Karpas-422 (cell line): ENCODE measurements around the gene HERPUD1. TPM values are rescaled to one million over a fixed set of nuclear protein-coding genes. Genes with fewer than 3 reads are reported as not detected.
A peak's percentile ranks its signal among the peaks of the same experiment; 100 is the strongest.

Source experiments
- DNase-seq: peaks from one replicate; pipeline ENCODE4 v3.0.0-alpha.2; 2015
- H2AFZ ChIP-seq: fragments of 200-600 bp; sonication (generic); 2 replicates; pipeline ENCODE4 v1.6.1; 2014; ENCODE audit warnings: antibody characterized with exemption, low read length, mixed read lengths
- H3K27ac ChIP-seq: fragments of 200-600 bp; sonication (generic); 2 replicates; pipeline ENCODE4 v1.5.1; 2014; ENCODE audit warnings: mild to moderate bottlenecking, low read length, moderate library complexity
- H3K27me3 ChIP-seq: fragments of 200-600 bp; sonication (generic); 2 replicates; pipeline ENCODE4 v1.6.1; 2014; ENCODE audit warnings: low read length, mixed read lengths
- H3K36me3 ChIP-seq: fragments of 200-600 bp; sonication (generic); 2 replicates; pipeline ENCODE4 v1.6.1; 2014; ENCODE audit warnings: low read length, mixed read lengths; ENCODE audit not compliant: insufficient read depth
- H3K4me1 ChIP-seq: fragments of 200-600 bp; sonication (generic); 2 replicates; pipeline ENCODE4 v1.6.1; 2014; ENCODE audit warnings: mild to moderate bottlenecking, low read length, mixed read lengths
- H3K4me2 ChIP-seq: fragments of 200-600 bp; sonication (generic); 2 replicates; pipeline ENCODE4 v1.6.1; 2014; ENCODE audit warnings: low read length, low read depth, mild to moderate bottlenecking; ENCODE audit not compliant: poor library complexity, severe bottlenecking
- H3K4me3 ChIP-seq: fragments of 200-600 bp; sonication (generic); 2 replicates; pipeline ENCODE4 v1.5.1; 2014; ENCODE audit warnings: mild to moderate bottlenecking, antibody characterized with exemption, low read length, mixed read lengths
- H3K79me2 ChIP-seq: fragments of 200-600 bp; sonication (generic); 2 replicates; pipeline ENCODE4 v1.6.1; 2014; ENCODE audit warnings: mild to moderate bottlenecking, low read length, mixed read lengths
- H3K9ac ChIP-seq: fragments of 200-600 bp; sonication (generic); 2 replicates; pipeline ENCODE4 v1.6.0; 2014; ENCODE audit warnings: low read length
- H3K9me2 ChIP-seq: fragments of 200-600 bp; sonication (generic), shearing (Covaris generic); replicated peaks from 2 replicates; pipeline ENCODE4 v1.6.0; 2014; ENCODE audit warnings: mild to moderate bottlenecking, low read length, moderate library complexity; ENCODE audit not compliant: insufficient read depth
- H3K9me3 ChIP-seq: fragments of 300-700, 200-600 bp; sonication (generic); 2 replicates; pipeline ENCODE4 v1.6.1; 2014; ENCODE audit warnings: low read length, mixed read lengths
- H4K20me1 ChIP-seq: fragments of 200-600 bp; sonication (generic); 2 replicates; pipeline ENCODE4 v1.6.1; 2014; ENCODE audit warnings: mild to moderate bottlenecking, antibody characterized with exemption, low read length, low read depth; ENCODE audit not compliant: insufficient read depth
- total RNA-seq: library from RNA; depleted of rRNA; stranded (reverse); fragments of >200 nt; shearing (Covaris generic); gene quantifications from 2 replicates; pipeline ENCODE4 v1.2.3, GENCODE V29; 2014; ENCODE audit warnings: low replicate concordance

HERPUD1 gene
- total RNA-seq, 1 experiment from 2014 or later: 112 TPM

GRCh38 chr16:56964243-56965148 lies 32.6 kb downstream of the HERPUD1 start:
- Histone ChIP-seq H3K79me2 (no peaks in the 10 kb centered on the region), H3K4me2 (no peak overlapping the region), H3K9ac (no peak overlapping the region; the same call in 1 of the 2 replicates), H3K27ac (peak overlapping the region; percentile 38), H4K20me1 (no peaks in the 10 kb centered on the region), H3K4me3 (no peak overlapping the region), H2AFZ (peak overlapping the region; percentile 38; the same call in 1 of the 2 replicates), H3K9me3 (no peaks in the 10 kb centered on the region), H3K4me1 (peaks cover 20% of the 10 kb centered on the region), H3K9me2 (no peaks in the 10 kb centered on the region), H3K27me3 (no peaks in the 10 kb centered on the region), H3K36me3 (no peaks in the 10 kb centered on the region)
- DNase-seq: peak; percentile 98

GRCh38 chr16:56965149-56966092 lies 33.5 kb downstream of the HERPUD1 start:
- Histone ChIP-seq H4K20me1 (no peaks in the 10 kb centered on the region), H3K4me3 (no peak overlapping the region), H3K9ac (peak overlapping the region; percentile 10; the same call in 1 of the 2 replicates), H3K27ac (peak overlapping the region; percentile 38), H2AFZ (peak overlapping the region; percentile 39; the same call in 1 of the 2 replicates), H3K4me1 (peaks cover 23% of the 10 kb centered on the region), H3K9me2 (no peaks in the 10 kb centered on the region), H3K79me2 (no peaks in the 10 kb centered on the region), H3K27me3 (no peaks in the 10 kb centered on the region), H3K9me3 (no peaks in the 10 kb centered on the region), H3K36me3 (no peaks in the 10 kb centered on the region), H3K4me2 (no peak overlapping the region)
- DNase-seq: no peak

GRCh38 chr16:56966093-56966475 lies 34.1 kb downstream of the HERPUD1 start:
- Histone ChIP-seq H3K4me2 (no peak overlapping the region), H4K20me1 (no peaks in the 10 kb centered on the region), H3K27me3 (no peaks in the 10 kb centered on the region), H3K4me3 (no peak overlapping the region), H2AFZ (peak overlapping the region; percentile 39; the same call in 1 of the 2 replicates), H3K27ac (0 out of 2 replicates have a peak overlapping the region, but pooled peaks have one; percentile 38), H3K9me2 (no peaks in the 10 kb centered on the region), H3K9ac (peak overlapping the region; percentile 10; the same call in 1 of the 2 replicates), H3K4me1 (peaks cover 29% of the 10 kb centered on the region), H3K79me2 (no peaks in the 10 kb centered on the region), H3K36me3 (no peaks in the 10 kb centered on the region), H3K9me3 (no peaks in the 10 kb centered on the region)
- DNase-seq: no peak

- Histone ChIP-seq H3K4me3 (no peak overlapping the region), H3K4me1 (peaks cover 46% of the 10 kb centered on the region), H3K9me3 (no peaks in the 10 kb centered on the region), H3K36me3 (no peaks in the 10 kb centered on the region), H3K9me2 (no peaks in the 10 kb centered on the region), H3K4me2 (no peak overlapping the region), H3K27me3 (no peaks in the 10 kb centered on the region), H2AFZ (no peak overlapping the region), H3K79me2 (no peaks in the 10 kb centered on the region), H3K9ac (no peak overlapping the region), H3K27ac (no peak overlapping the region), H4K20me1 (no peaks in the 10 kb centered on the region)
- DNase-seq: no peak
Observed at GRCh38 chr16:56967733-56968132, 35.8 kb downstream of the HERPUD1 start.

- no peak overlapping the region for H3K4me3 ChIP-seq
- H3K4me2 ChIP-seq: no peak overlapping the region
- H3K36me3 ChIP-seq: no peaks in the 10 kb centered on the region
- H3K9me2 ChIP-seq: no peaks in the 10 kb centered on the region
- H3K79me2 ChIP-seq: no peaks in the 10 kb centered on the region
- H4K20me1 ChIP-seq: no peaks in the 10 kb centered on the region
- no peak for DNase-seq
- no peaks in the 10 kb centered on the region for H3K9me3 ChIP-seq
- no peak overlapping the region for H3K27ac ChIP-seq
- H3K9ac ChIP-seq: no peak overlapping the region
- no peak overlapping the region for H2AFZ ChIP-seq
- peaks cover 62% of the 10 kb centered on the region for H3K4me1 ChIP-seq
- no peaks in the 10 kb centered on the region for H3K27me3 ChIP-seq
Observed at GRCh38 chr16:56969769-56970168, 37.8 kb downstream of the HERPUD1 start.

GRCh38 chr16:56970934-56971767 lies 39.2 kb downstream of the HERPUD1 start:
- Histone ChIP-seq H3K9me3 (no peaks in the 10 kb centered on the region), H4K20me1 (no peaks in the 10 kb centered on the region), H3K27ac (peak overlapping the region; percentile 92), H3K4me2 (peak overlapping the region; percentile 68), H3K36me3 (no peaks in the 10 kb centered on the region), H3K4me1 (peaks cover 53% of the 10 kb centered on the region), H3K79me2 (no peaks in the 10 kb centered on the region), H3K9me2 (no peaks in the 10 kb centered on the region), H3K27me3 (no peaks in the 10 kb centered on the region), H2AFZ (no peak overlapping the region), H3K4me3 (peak overlapping the region; percentile 42; the same call in 1 of the 2 replicates), H3K9ac (peak overlapping the region; percentile 62)
- peak; percentile 96 for DNase-seq

GRCh38 chr16:56971768-56972043 lies 39.8 kb downstream of the HERPUD1 start:
- DNase-seq: no peak
- H3K4me2 ChIP-seq: peak overlapping the region; percentile 68
- H3K4me1 ChIP-seq: peaks cover 52% of the 10 kb centered on the region
- peak overlapping the region; percentile 62 for H3K9ac ChIP-seq
- H3K4me3 ChIP-seq: peak overlapping the region; percentile 42; the same call in 1 of the 2 replicates
- no peak overlapping the region for H2AFZ ChIP-seq
- H3K27me3 ChIP-seq: no peaks in the 10 kb centered on the region
- H3K36me3 ChIP-seq: no peaks in the 10 kb centered on the region
- no peaks in the 10 kb centered on the region for H3K9me3 ChIP-seq
- H3K79me2 ChIP-seq: no peaks in the 10 kb centered on the region
- peak overlapping the region; percentile 92 for H3K27ac ChIP-seq
- H3K9me2 ChIP-seq: no peaks in the 10 kb centered on the region
- H4K20me1 ChIP-seq: no peaks in the 10 kb centered on the region
